ENCODE data around the gene ATP5F1D. TPM values are rescaled to one million over a fixed set of nuclear protein-coding genes. Genes with fewer than 3 reads are reported as not detected.
A peak's percentile ranks its signal among the peaks of the same experiment; 100 is the strongest.

Gene ATP5F1D
- total and polyA plus RNA-seq, 2 donors (not counting 3 experiments of a cell fraction or from before 2014, with no cell fraction given): 167 to 192 TPM

GRCh38 chr19:1269065-1269477 is 27.5 kb downstream of the ATP5F1D start, which contains the start of gene CIRBP:
TSS of gene CIRBP (plus strand) at chr19:1269332. CDS start at chr19:1270934, 1,602 bp downstream.
- Histone ChIP-seq H3K9ac (replicated peaks; ENCODE audit: extremely low read depth, insufficient read depth, low read length) (peak within 1 kb of the TSS; percentile 97), H3K9me1 (replicated peaks; ENCODE audit: control insufficient read depth, extremely low read depth, insufficient read depth, low read length) (no peaks in the 10 kb centered on the region), H3K9me3 (replicated peaks; ENCODE audit: control insufficient read depth, insufficient read depth, low read length) (no peaks in the 10 kb centered on the region), H3K4me3 (replicated peaks in 1 of 3; ENCODE audit: insufficient read depth in 1 of 3, low read depth in 1 of 3, low read length in 3 of 3) (peak within 1 kb of the TSS; percentile 61 to 90 (median 76)), H2AFZ (ENCODE audit: low read depth, low read length) (no peak within 1 kb of the TSS), H3K27me3 (ENCODE audit: control insufficient read depth in 2 of 2, insufficient read depth in 2 of 2, low read length in 2 of 2) (no peaks in the 10 kb centered on the region), H3K79me2 (ENCODE audit: control insufficient read depth, insufficient read depth, low read length) (peaks cover 42% of the 10 kb centered on the region), H3K36me3 (ENCODE audit: control insufficient read depth in 2 of 2, extremely low read depth in 1 of 2, insufficient read depth in 2 of 2, low read length in 2 of 2) (peaks cover 19 to 29% of the 10 kb centered on the region in 2 experiments), H3K4me1 (ENCODE audit: control insufficient read depth, extremely low read depth, insufficient read depth, low read length) (peaks cover 38% of the 10 kb centered on the region), H3K27ac (ENCODE audit: insufficient read depth, low read depth, low read length) (peak within 1 kb of the TSS; percentile 93), H4K20me1 (replicated peaks; ENCODE audit: control insufficient read depth, extremely low read depth, insufficient read depth, low read length) (no peaks in the 10 kb centered on the region), H3K4me2 (ENCODE audit: insufficient read depth, low read length) (peak within 1 kb of the TSS; percentile 96)
- CTCF ChIA-PET: interaction anchor here (0.6 to 7.2 kb wide), 6 partner anchors 11 to 156 kb away, joined by 3 to 1001 read pairs (median 3); partner anchors contain the start of gene ATP5F1D
- BruUV-seq (replicated peaks): no TSS peak
- dilution Hi-C loops (cut with MboI; ENCODE audit: extremely low pct_ligation_motif_present, low sequenced_read_pairs) (no loop called here), intact Hi-C loops (cut with micrococcal nuclease) (no loop called here)
- POLR2A ChIA-PET: interaction anchor here (0.6 to 1.5 kb wide), 26 partner anchors 9 to 376 kb away, joined by 3 to 87 read pairs (median 4); partner anchors contain the start of genes ATP5F1D, CBARP, REEP6 and RNU6-9
- peak; percentile 98 for FAIRE-seq
- peak; percentile 99 for DNase-seq (ENCODE audit: low read depth, low spot score)
- TF ChIP-seq POLR2AphosphoS5 (IDR thresholded peaks at IDR 0.05; ENCODE audit: insufficient read depth, low read depth, low read length) (peak; percentile 100), POLR2A (IDR thresholded peaks at IDR 0.05; ENCODE audit: low read depth, low read length) (peak; percentile 99), GATA2 (IDR thresholded peaks at IDR 0.05; ENCODE audit: insufficient read depth, insufficient read length, low read depth, low read length) (no peak)

- peak; percentile 87 for DNase-seq (ENCODE audit: low read depth, low spot score)
- ChIA-PET POLR2A (interaction anchor here (0.8 to 1.5 kb wide), 11 partner anchors 8 to 241 kb away, joined by 3 to 87 read pairs (median 10); partner anchors contain the start of gene ATP5F1D), CTCF (interaction anchor here (0.6 to 7.2 kb wide), 5 partner anchors 10 to 156 kb away, joined by 3 to 1001 read pairs (median 3); partner anchors contain the start of gene ATP5F1D)
- Histone ChIP-seq H3K9me3 (replicated peaks; ENCODE audit: control insufficient read depth, insufficient read depth, low read length) (no peaks in the 10 kb centered on the region), H3K4me3 (replicated peaks in 1 of 3; ENCODE audit: insufficient read depth in 1 of 3, low read depth in 1 of 3, low read length in 3 of 3) (peak overlapping the region; percentile 61 to 90 (median 76)), H4K20me1 (replicated peaks; ENCODE audit: control insufficient read depth, extremely low read depth, insufficient read depth, low read length) (no peaks in the 10 kb centered on the region), H3K4me1 (ENCODE audit: control insufficient read depth, extremely low read depth, insufficient read depth, low read length) (peaks cover 44% of the 10 kb centered on the region), H3K9ac (replicated peaks; ENCODE audit: extremely low read depth, insufficient read depth, low read length) (peak overlapping the region; percentile 97), H3K27me3 (ENCODE audit: control insufficient read depth in 2 of 2, insufficient read depth in 2 of 2, low read length in 2 of 2) (no peaks in the 10 kb centered on the region), H3K4me2 (ENCODE audit: insufficient read depth, low read length) (peak overlapping the region; percentile 96), H3K27ac (ENCODE audit: insufficient read depth, low read depth, low read length) (peak overlapping the region; percentile 93), H3K79me2 (ENCODE audit: control insufficient read depth, insufficient read depth, low read length) (peaks cover 45% of the 10 kb centered on the region), H3K9me1 (replicated peaks; ENCODE audit: control insufficient read depth, extremely low read depth, insufficient read depth, low read length) (no peaks in the 10 kb centered on the region), H2AFZ (ENCODE audit: low read depth, low read length) (no peak overlapping the region), H3K36me3 (ENCODE audit: control insufficient read depth in 2 of 2, extremely low read depth in 1 of 2, insufficient read depth in 2 of 2, low read length in 2 of 2) (peaks cover 20 to 33% of the 10 kb centered on the region in 2 experiments)
- peak; percentile 95 for TF ChIP-seq POLR2A (IDR thresholded peaks at IDR 0.05; ENCODE audit: low read depth, low read length)
- TF ChIP-seq CTCF (IDR thresholded peaks at IDR 0.05; ENCODE audit: extremely low read depth in 1 of 2, insufficient read depth in 1 of 2, low read depth in 1 of 2, low read length in 2 of 2): no peak
- TF ChIP-seq POLR2AphosphoS5 (IDR thresholded peaks at IDR 0.05; ENCODE audit: insufficient read depth, low read depth, low read length): peak; percentile 97
- no peak for TF ChIP-seq JUN (IDR thresholded peaks at IDR 0.05; ENCODE audit: borderline replicate concordance, insufficient read depth, insufficient read length, low read depth)
- TF ChIP-seq MYC (IDR thresholded peaks at IDR 0.05; ENCODE audit: low read depth, low read length): no peak
- TF ChIP-seq EZH2 (IDR thresholded peaks at IDR 0.05; ENCODE audit: borderline replicate concordance, low read depth, low read length, severe bottlenecking): no peak
- no peak for TF ChIP-seq FOS (IDR thresholded peaks at IDR 0.05; ENCODE audit: borderline replicate concordance, insufficient read depth, low read length)
- TF ChIP-seq GATA2 (IDR thresholded peaks at IDR 0.05; ENCODE audit: insufficient read depth, insufficient read length, low read depth, low read length): no peak
- peak; percentile 82 for TF ChIP-seq MAX (IDR thresholded peaks at IDR 0.05; ENCODE audit: insufficient read depth, insufficient read length)
- TSS peak; percentile 56 for BruUV-seq (replicated peaks)
- intact Hi-C loops (cut with micrococcal nuclease): no loop called here
- dilution Hi-C loops (cut with MboI; ENCODE audit: extremely low pct_ligation_motif_present, low sequenced_read_pairs): no loop called here
- FAIRE-seq: no peak
Measured at GRCh38 chr19:1269478-1270212, 28.1 kb downstream of the ATP5F1D start.

All from endothelial cell of umbilical vein (primary cell).